HCT116 (cell line): Measurements from ENCODE around the gene GPX4. TPM values are rescaled to one million over a fixed set of nuclear protein-coding genes. Genes with fewer than 3 reads are reported as not detected.
A peak's percentile ranks its signal among the peaks of the same experiment; 100 is the strongest.

Source experiments
- ATAC-seq: fragments of 200-7000 bp; cut with Tn5 transposase; 2 replicates; pipeline ENCODE4 v1.9.1; 2020; ENCODE audit warnings: mild to moderate bottlenecking, moderate library complexity
- BruUV-seq: library from RNA; stranded (reverse); fragments of 400-500 nt; replicated peaks from 2 replicates; lab custom pipeline; 2021; lab: Mats Ljungman, UMichigan
- CTCF ChIA-PET: fragments of 300-600 bp; sonication (Branson Sonifier 250); formaldehyde crosslinking; loops from one replicate; lab custom pipeline; 2021; ENCODE audit warnings: antibody characterized with exemption; lab: Charles Lee
- POLR2A ChIA-PET: fragments of 300-600, 350-600 bp; sonication (Branson Sonifier 250); formaldehyde crosslinking; loops from one replicate; lab custom pipeline; 2021; ENCODE audit warnings: antibody characterized with exemption; lab: Charles Lee
- RAD21 ChIA-PET, 2 experiments: fragments of 300-600 bp; sonication (Branson Sonifier 250); formaldehyde crosslinking; loops; one replicate each; lab custom pipeline; 2023; ENCODE audit warnings: low total read pairs in 2 of 2; ENCODE audit not compliant: uncharacterized antibody in 2 of 2, unreplicated experiment in 2 of 2, low non-redundant PET in 1 of 2; lab: Charles Lee
- DNase-seq: peaks from one replicate; pipeline ENCODE4 v3.0.0-alpha.2; 2010; ENCODE audit warnings: low read depth, low spot score
- H2AFZ ChIP-seq: fragments of 200-600 bp; shearing (Covaris generic), sonication (generic); 2 replicates; pipeline ENCODE4 v1.6.1; 2017; ENCODE audit warnings: low read depth, mixed run types, mixed read lengths, antibody characterized with exemption, low read length; ENCODE audit not compliant: poor library complexity, severe bottlenecking
- H3K27ac ChIP-seq: 2 replicates; pipeline ENCODE4 v1.5.1; 2012; ENCODE audit warnings: low read depth, low read length
- H3K27me3 ChIP-seq: fragments of 200-600 bp; sonication (generic); 2 replicates; pipeline ENCODE4 v1.6.1; 2016; ENCODE audit warnings: mixed run types, low read length, mixed read lengths; ENCODE audit not compliant: insufficient read depth
- H3K36me3 ChIP-seq, 2 experiments: fragments of 200-500 bp in 1 of 2; fragments of 200-600 bp in 1 of 2; sonication (Bioruptor generic) in 1 of 2; sonication (generic) in 1 of 2; 2 replicates each; pipeline versions ENCODE4 v1.5.1 to v1.6.1; 2014 to 2016; ENCODE audit warnings: low read length in 2 of 2, inconsistent platforms in 1 of 2, mixed read lengths in 1 of 2, mixed run types in 1 of 2; ENCODE audit not compliant: insufficient read depth in 2 of 2, control insufficient read depth in 1 of 2
- H3K4me1 ChIP-seq, 2 experiments: fragments of 200-600 bp in 1 of 2; sonication (generic) in 1 of 2; 2 replicates each; pipeline versions ENCODE4 v1.5.1 to v1.6.1; 2012 to 2017; ENCODE audit warnings: low read length in 2 of 2, inconsistent platforms in 1 of 2, mild to moderate bottlenecking in 1 of 2, mixed read lengths in 1 of 2, mixed run types in 1 of 2, moderate library complexity in 1 of 2; ENCODE audit not compliant: insufficient read depth in 2 of 2, control insufficient read depth in 1 of 2
- H3K4me2 ChIP-seq: fragments of 200-600 bp; sonication (generic); 2 replicates; pipeline ENCODE4 v1.6.1; 2017; ENCODE audit warnings: mixed run types, low read length, mixed read lengths
- H3K4me3 ChIP-seq, 2 experiments: fragments of 200-600 bp in 1 of 2; sonication (generic) in 1 of 2; replicated peaks in 1 of 2; 2 replicates each; pipeline ENCODE4 v1.5.1; 2011 to 2016; ENCODE audit warnings: low read length in 2 of 2, control low read depth in 1 of 2, low read depth in 1 of 2, mild to moderate bottlenecking in 1 of 2, mixed read lengths in 1 of 2, mixed run types in 1 of 2
- H3K79me2 ChIP-seq: fragments of 200-600 bp; sonication (generic); 2 replicates; pipeline ENCODE4 v1.6.1; 2017; ENCODE audit warnings: mild to moderate bottlenecking, mixed run types, low read length, moderate library complexity, mixed read lengths; ENCODE audit not compliant: insufficient read depth
- H3K9ac ChIP-seq: fragments of 200-600 bp; sonication (generic); 2 replicates; pipeline ENCODE4 v1.6.1; 2016; ENCODE audit warnings: low read length, mixed read lengths
- H3K9me2 ChIP-seq: fragments of 200-600 bp; sonication (generic), shearing (Covaris generic); 2 replicates; pipeline ENCODE4 v1.6.1; 2017; ENCODE audit warnings: mixed run types, mild to moderate bottlenecking, moderate library complexity; ENCODE audit not compliant: insufficient read depth
- H3K9me3 ChIP-seq, 2 experiments: fragments of 200-500 bp in 1 of 2; fragments of 200-600 bp in 1 of 2; sonication (Bioruptor generic) in 1 of 2; sonication (generic) in 1 of 2; 2 replicates each; pipeline ENCODE4 v1.6.1; 2014 to 2017; ENCODE audit warnings: low read length in 2 of 2, mixed read lengths in 2 of 2, inconsistent platforms in 1 of 2, low read depth in 1 of 2, mild to moderate bottlenecking in 1 of 2, mixed run types in 1 of 2, moderate library complexity in 1 of 2; ENCODE audit not compliant: control insufficient read depth in 1 of 2, insufficient read depth in 1 of 2
- H4K20me1 ChIP-seq: fragments of 200-600 bp; sonication (generic), shearing (Covaris generic); 2 replicates; pipeline ENCODE4 v1.6.1; 2017; ENCODE audit warnings: mixed run types, mild to moderate bottlenecking, moderate library complexity; ENCODE audit not compliant: insufficient read depth
- CBX3 ChIP-seq: IDR thresholded peaks from 2 replicates; pipeline ENCODE4 v1.6.1; 2012; ENCODE audit warnings: low read depth
- EGR1 ChIP-seq: IDR thresholded peaks from 2 replicates; pipeline ENCODE4 v1.6.1; 2012; ENCODE audit warnings: low read depth
- ELF1 ChIP-seq: IDR thresholded peaks from 2 replicates; pipeline ENCODE4 v1.6.1; 2012; ENCODE audit warnings: low read depth, borderline replicate concordance
- EZH2 ChIP-seq: fragments of 200-600 bp; sonication (generic); IDR thresholded peaks from 2 replicates; pipeline ENCODE4 v1.6.1; 2017; ENCODE audit warnings: antibody characterized with exemption, mixed run types
- FOSL1 ChIP-seq: IDR thresholded peaks from 2 replicates; pipeline ENCODE4 v1.6.1; 2012; ENCODE audit warnings: low read depth
- POLR2AphosphoS5 ChIP-seq: IDR thresholded peaks from 2 replicates; pipeline ENCODE4 v1.6.1; 2011; ENCODE audit warnings: mild to moderate bottlenecking, low read depth, low read length, moderate library complexity
- SRF ChIP-seq: IDR thresholded peaks from 2 replicates; pipeline ENCODE4 v1.6.1; 2012; ENCODE audit warnings: low read depth
- intact Hi-C: fragments of 100-400 bp; cut with micrococcal nuclease; formaldehyde crosslinking; loops from 2 replicates; pipeline ENCODE4 v1.10.0; 2022
- total RNA-seq: library from RNA; stranded (reverse); gene quantifications from one replicate; pipeline ENCODE4 v1.2.1, GENCODE V29; 2021; ENCODE audit not compliant: unreplicated experiment

The GPX4 gene
- total RNA-seq, 1 experiment from 2014 or later = 481 TPM

GRCh38 chr19:1089126-1089771 is 14.5 kb upstream of the GPX4 start:
- intact Hi-C loops = no loop called here
- H3K36me3 ChIP-seq = peaks cover 24 to 52% of the 10 kb centered on the region in 2 experiments; a peak in 3 of 4 replicates

GRCh38 chr19:1089891-1090290 is 13.9 kb upstream of the GPX4 start:
- Histone ChIP-seq H3K9ac (no peak overlapping the region), H3K9me2 (no peaks in the 10 kb centered on the region), H3K27ac (no peak overlapping the region), H2AFZ (no peak overlapping the region), H3K9me3 (no peaks in the 10 kb centered on the region), H3K27me3 (no peaks in the 10 kb centered on the region), H4K20me1 (no peaks in the 10 kb centered on the region; the same call in 1 of the 2 replicates), H3K36me3 (peaks cover 24 to 48% of the 10 kb centered on the region in 2 experiments; a peak in 3 of 4 replicates), H3K4me3 (no peak overlapping the region), H3K4me2 (no peak overlapping the region), H3K4me1 (peaks cover 7 to 12% of the 10 kb centered on the region in 2 experiments; a peak in 3 of 4 replicates), H3K79me2 (peaks cover 43% of the 10 kb centered on the region)
- no peak for TF ChIP-seq SRF
- POLR2A ChIA-PET = interaction anchor here (1.1 kb wide), 1 partner anchor 25 kb away, joined by 3 read pairs; no protein-coding TSS in a partner anchor
- RAD21 ChIA-PET = no interaction called here
- DNase-seq (no peak), ATAC-seq (no peak)
- intact Hi-C loops = no loop called here
- BruUV-seq = no TSS peak
- CTCF ChIA-PET = no interaction called here

More at GRCh38 chr19:1089126-1089771, 14.5 kb upstream of the GPX4 start:
- Histone ChIP-seq H3K4me1 (peaks cover 7 to 10% of the 10 kb centered on the region in 2 experiments; a peak in 3 of 4 replicates), H3K9ac (no peak overlapping the region), H3K79me2 (peaks cover 37% of the 10 kb centered on the region), H3K9me3 (no peaks in the 10 kb centered on the region), H3K4me2 (no peak overlapping the region), H4K20me1 (no peaks in the 10 kb centered on the region; the same call in 1 of the 2 replicates), H2AFZ (no peak overlapping the region), H3K4me3 (no peak overlapping the region), H3K27ac (peak overlapping the region; percentile 10; the same call in 1 of the 2 replicates), H3K9me2 (no peaks in the 10 kb centered on the region), H3K27me3 (no peaks in the 10 kb centered on the region)
- ATAC-seq (no peak), DNase-seq (no peak)
- TF ChIP-seq EZH2 (no peak), FOSL1 (no peak), ELF1 (no peak), EGR1 (no peak), POLR2AphosphoS5 (no peak), CBX3 (no peak)
- ChIA-PET POLR2A (interaction anchor here (1.1 kb wide), 1 partner anchor 25 kb away, joined by 3 read pairs; no protein-coding TSS in a partner anchor), RAD21 (no interaction called here), CTCF (no interaction called here)
- BruUV-seq = no TSS peak
